ENCODE data around the gene ZBTB7C. TPM values are rescaled to one million over a fixed set of nuclear protein-coding genes. Genes with fewer than 3 reads are reported as not detected.

The ZBTB7C gene
- total and polyA plus RNA-seq, 10 of the 15 experiments (the other 5 are each of a cell fraction or from before 2014, with no cell fraction given) = under 0.01 to 0.08 (median 0.01) TPM; not detected in 7

- Histone ChIP-seq H3K27ac (ENCODE audit: control insufficient read depth, insufficient read depth) (no peak overlapping the region), H3K4me1 (ENCODE audit: control insufficient read depth, insufficient read depth, low read length) (no peaks in the 10 kb centered on the region), H3K27me3 (replicated peaks in 1 of 2; ENCODE audit: control insufficient read depth in 2 of 2, insufficient read depth in 2 of 2, low read length in 1 of 2) (peaks cover 3 to 4% of the 10 kb centered on the region in 2 experiments; a peak in 2 of 4 replicates), H3K4me3 (no peak overlapping the region), H3K9me3 (replicated peaks; ENCODE audit: control insufficient read depth, insufficient read depth, low read length) (no peaks in the 10 kb centered on the region), H3K4me2 (ENCODE audit: control insufficient read depth, insufficient read depth) (no peak overlapping the region), H4K20me1 (ENCODE audit: control insufficient read depth, insufficient read depth) (no peaks in the 10 kb centered on the region), H3K79me2 (ENCODE audit: control insufficient read depth, insufficient read depth, low read length) (no peaks in the 10 kb centered on the region), H3K9ac (ENCODE audit: control insufficient read depth, insufficient read depth, low read length) (no peak overlapping the region), H3K36me3 (ENCODE audit: control insufficient read depth in 2 of 2, insufficient read depth in 2 of 2, low read length in 1 of 2) (no peaks in the 10 kb centered on the region), H2AFZ (ENCODE audit: control insufficient read depth, low read depth, low read length) (no peak overlapping the region)
- ChIA-PET RAD21 (ENCODE audit: unreplicated experiment) (no interaction called here), POLR2A (no interaction called here), SMC1A (ENCODE audit: uncharacterized antibody, unreplicated experiment) (no interaction called here), CTCF (no interaction called here)
- 10% methylated on average over 4 of the region's 4 CpGs for WGBS (ENCODE audit: insufficient coverage, insufficient replicate concordance, low lambda C conversion rate, missing lambda C conversion rate)
- in situ Hi-C loops (cut with MboI) (no loop called here), intact Hi-C loops (cut with micrococcal nuclease; ENCODE audit: unreplicated experiment) (no loop called here)
- no peak for ATAC-seq
- TF ChIP-seq PRDM15 (CRISPR knock-in tag; IDR thresholded peaks at IDR 0.05) (no peak), TCF12 (IDR thresholded peaks at IDR 0.05; ENCODE audit: low read depth, low read length) (no peak), BCLAF1 (IDR thresholded peaks at IDR 0.05) (no peak), EP300 (IDR thresholded peaks at IDR 0.05; ENCODE audit: borderline replicate concordance in 1 of 2, control insufficient read depth in 1 of 2, low read depth in 2 of 2, low read length in 2 of 2) (no peak)
- no TSS peak for BruUV-seq (replicated peaks)
- no peak for DNase-seq (ENCODE audit: low read depth, low spot score)
- no peak for FAIRE-seq
Observed at GRCh38 chr18:48152549-48152948, 256.6 kb downstream of the ZBTB7C start.

All from GM12878 (cell line).